K562 (cell line): ENCODE results near the gene SORCS2.
"Not testable (repeated sequence)": the region's sequence is repeated elsewhere in the genome, so short reads cannot be mapped to it uniquely, and the experiment has no call there.

Experiments used
- DNMT1 ChIP-seq: fragments of 450-650 bp; IDR thresholded peaks from 2 replicates; pipeline ENCODE4 v1.6.1; 2016; ENCODE audit warnings: antibody characterized with exemption, mild to moderate bottlenecking
- FUS ChIP-seq: fragments of 200-400 bp; formaldehyde crosslinking; optimal IDR thresholded peaks from 2 replicates; pipeline ENCODE3; 2017; ENCODE audit warnings: low read depth, low read length
- NR2C2 ChIP-seq, 2 experiments: fragments of 200-800 bp in 1 of 2; sonication (Bioruptor generic) in 1 of 2; sonication (generic) in 1 of 2; formaldehyde crosslinking in 1 of 2; IDR thresholded peaks; 2 replicates each; pipeline versions ENCODE4 v1.6.1 to v1.8.0; 2016 to 2022; ENCODE audit warnings: mild to moderate bottlenecking in 1 of 2, missing compliant biosample characterization in 1 of 2, missing genetic modification characterization in 1 of 2, missing genetic modification reagents in 1 of 2
- POLR2AphosphoS2 ChIP-seq: IDR thresholded peaks from 2 replicates; pipeline ENCODE4 v1.6.1; 2012; ENCODE audit warnings: low read length, improper control_type of control experiment
- SPI1 ChIP-seq: IDR thresholded peaks from 2 replicates; pipeline ENCODE4 v1.6.1; 2011; ENCODE audit warnings: low read depth, low read length, control low read depth, borderline replicate concordance
- STAT6 ChIP-seq: sonication (generic); formaldehyde crosslinking; IDR thresholded peaks from 2 replicates; pipeline ENCODE4 v1.8.1; 2023; ENCODE audit warnings: mild to moderate bottlenecking, missing genetic modification reagents
- ZNF324 ChIP-seq: fragments of 250-450 bp; sonication (Bioruptor Pico); IDR thresholded peaks from 2 replicates; pipeline ENCODE4 v1.4.0; 2020; ENCODE audit warnings: mild to moderate bottlenecking

GRCh38 chr4:7215187-7215586, 22.8 kb downstream of the SORCS2 start:
- not testable (repeated sequence) for TF ChIP-seq DNMT1; STAT6; POLR2AphosphoS2; FUS; NR2C2 (CRISPR knock-in tag; IDR thresholded peaks at IDR 0.05); NR2C2 (tag; IDR thresholded peaks at IDR 0.05); SPI1; ZNF324 (CRISPR knock-in tag)
